Measurements from ENCODE around the gene MGAT5B. TPM values are rescaled to one million over a fixed set of nuclear protein-coding genes. Genes with fewer than 3 reads are reported as not detected.

MGAT5B gene
- total and polyA plus RNA-seq, 10 of the 15 experiments (the other 5 are each of a cell fraction or from before 2014, with no cell fraction given): 0.13 TPM; not detected in 9

- Histone ChIP-seq H3K9me3 (replicated peaks; ENCODE audit: control insufficient read depth, insufficient read depth, low read length) (no peaks in the 10 kb centered on the region), H3K4me1 (ENCODE audit: control insufficient read depth, insufficient read depth, low read length) (no peaks in the 10 kb centered on the region), H3K36me3 (ENCODE audit: control insufficient read depth in 2 of 2, insufficient read depth in 2 of 2, low read length in 1 of 2) (no peaks in the 10 kb centered on the region), H2AFZ (ENCODE audit: control insufficient read depth, low read depth, low read length) (no peak overlapping the region), H3K4me3 (no peak overlapping the region), H4K20me1 (ENCODE audit: control insufficient read depth, insufficient read depth) (no peaks in the 10 kb centered on the region), H3K27ac (ENCODE audit: control insufficient read depth, insufficient read depth) (no peak overlapping the region), H3K27me3 (replicated peaks in 1 of 2; ENCODE audit: control insufficient read depth in 2 of 2, insufficient read depth in 2 of 2, low read length in 1 of 2) (no peaks in the 10 kb centered on the region; a peak in 1 of 4 replicates), H3K79me2 (ENCODE audit: control insufficient read depth, insufficient read depth, low read length) (no peaks in the 10 kb centered on the region), H3K4me2 (ENCODE audit: control insufficient read depth, insufficient read depth) (no peak overlapping the region), H3K9ac (ENCODE audit: control insufficient read depth, insufficient read depth, low read length) (no peak overlapping the region)
- FAIRE-seq: no peak
- in situ Hi-C loops (cut with MboI) (no loop called here), intact Hi-C loops (cut with micrococcal nuclease; ENCODE audit: unreplicated experiment) (no loop called here)
- RAD21 ChIA-PET (ENCODE audit: unreplicated experiment): no interaction called here
- no TSS peak for BruUV-seq (replicated peaks)
- no peak for TF ChIP-seq E2F8 (IDR thresholded peaks at IDR 0.05; ENCODE audit: low read depth, partially characterized antibody)
- no peak for TF ChIP-seq MTA3 (IDR thresholded peaks at IDR 0.05; ENCODE audit: borderline replicate concordance, low read length)
- TF ChIP-seq JUND (IDR thresholded peaks at IDR 0.05; ENCODE audit: low read depth, low read length): no peak
- TF ChIP-seq SUZ12 (IDR thresholded peaks at IDR 0.05; ENCODE audit: unreplicated experiment): no peak
- TF ChIP-seq RAD21 (IDR thresholded peaks at IDR 0.05; ENCODE audit: insufficient read depth, low read depth, low read length): no peak
- TF ChIP-seq USF2 (IDR thresholded peaks at IDR 0.05; ENCODE audit: borderline replicate concordance, low read depth, low read length): no peak
- no peak for TF ChIP-seq SMAD1 (IDR thresholded peaks at IDR 0.05; ENCODE audit: low read depth, partially characterized antibody)
- no peak for DNase-seq (ENCODE audit: low read depth, low spot score)
- ATAC-seq: no peak
- CTCF ChIA-PET: no interaction called here
- 36% methylated on average over 9 of the region's 14 CpGs for WGBS (ENCODE audit: insufficient coverage, insufficient replicate concordance, low lambda C conversion rate, missing lambda C conversion rate)
- POLR2A ChIA-PET: no interaction called here
- SMC1A ChIA-PET (ENCODE audit: uncharacterized antibody, unreplicated experiment): no interaction called here
These were observed 34.3 kb downstream of the MGAT5B start for GRCh38 chr17:76902476-76902875.
